GM04504 (cell line): Measurements from ENCODE around the gene CACNG7.
"Not testable (repeated sequence)": the region's sequence is repeated elsewhere in the genome, so short reads cannot be mapped to it uniquely, and the experiment has no call there.

Experiments used
- DNase-seq: peaks from one replicate; pipeline ENCODE4 v3.0.0-alpha.2; 2012; ENCODE audit warnings: low read depth

Gene CACNG7

GRCh38 chr19:53908935-53909415 is at the start of gene CACNG7:
Gene CACNG7 (plus strand): TSS chr19:53909278. CDS start chr19:53912832, 3,554 bp downstream.
- no peak for DNase-seq

GRCh38 chr19:53864308-53864836 is 44.7 kb upstream of the CACNG7 start:
- no peak for DNase-seq

- DNase-seq: no peak
These were observed 43.6 kb upstream of the CACNG7 start for GRCh38 chr19:53865523-53865917.

- DNase-seq: no peak
These were observed 42.9 kb upstream of the CACNG7 start for GRCh38 chr19:53865918-53866864.

GRCh38 chr19:53866865-53867224 is 42.2 kb upstream of the CACNG7 start:
- DNase-seq: no peak

GRCh38 chr19:53867225-53868090 is 41.6 kb upstream of the CACNG7 start, which contains the start of gene MYADM:
Gene MYADM (plus strand): TSS chr19:53867883. CDS start chr19:53873530, 5,647 bp downstream.
- DNase-seq: peak; percentile 99

- no peak for DNase-seq
These were observed 40.8 kb upstream of the CACNG7 start for GRCh38 chr19:53868091-53868891.

GRCh38 chr19:53868892-53869804 is 39.9 kb upstream of the CACNG7 start:
- peak; percentile 72 for DNase-seq

- not testable (repeated sequence) for DNase-seq
These were observed 39.1 kb upstream of the CACNG7 start for GRCh38 chr19:53869805-53870484.

- no peak for DNase-seq
These were observed 38.6 kb upstream of the CACNG7 start for GRCh38 chr19:53870485-53870844.

- no peak for DNase-seq
These were observed 37.6 kb upstream of the CACNG7 start for GRCh38 chr19:53871454-53871853.

GRCh38 chr19:53872762-53873161 is 36.3 kb upstream of the CACNG7 start:
- DNase-seq: no peak

- DNase-seq: no peak
These were observed 35.1 kb upstream of the CACNG7 start for GRCh38 chr19:53873773-53874605.

GRCh38 chr19:53874606-53874990 is 34.5 kb upstream of the CACNG7 start:
- DNase-seq: no peak

GRCh38 chr19:53875602-53876325 is 33.3 kb upstream of the CACNG7 start:
- DNase-seq: no peak

- no peak for DNase-seq
These were observed 32.3 kb upstream of the CACNG7 start for GRCh38 chr19:53876651-53877224.

- no peak for DNase-seq
These were observed 31.7 kb upstream of the CACNG7 start for GRCh38 chr19:53877361-53877766.

GRCh38 chr19:53878776-53879139 is 30.3 kb upstream of the CACNG7 start:
- no peak for DNase-seq
